GM20000 (cell line): ENCODE data around the gene LPAR1.
"Not testable (repeated sequence)": the region's sequence is repeated elsewhere in the genome, so short reads cannot be mapped to it uniquely, and the experiment has no call there.

Source experiments
- DNase-seq: peaks from one replicate; pipeline ENCODE4 v3.0.0; 2012; ENCODE audit warnings: low spot score
- CTCF ChIP-seq: IDR thresholded peaks from 2 replicates; pipeline ENCODE4 v1.5.1; 2012; ENCODE audit warnings: mild to moderate bottlenecking, control low read depth; ENCODE audit errors: extremely low read depth, missing control alignments

LPAR1 gene

GRCh38 chr9:110876929-110877328 lies 161.3 kb downstream of the LPAR1 start:
- TF ChIP-seq CTCF, result no peak
- DNase-seq, result no peak

- TF ChIP-seq CTCF, result no peak
- peak; percentile 30 for DNase-seq
Measured at GRCh38 chr9:110874963-110875674, 163.2 kb downstream of the LPAR1 start.

GRCh38 chr9:110872920-110873319 lies 165.3 kb downstream of the LPAR1 start:
- no peak for TF ChIP-seq CTCF
- DNase-seq, result no peak

GRCh38 chr9:110871736-110872135 lies 166.5 kb downstream of the LPAR1 start:
- TF ChIP-seq CTCF, result no peak

GRCh38 chr9:110869931-110870330 lies 168.3 kb downstream of the LPAR1 start:
- no peak for DNase-seq
- TF ChIP-seq CTCF, result no peak

More at GRCh38 chr9:110871736-110872135, 166.5 kb downstream of the LPAR1 start:
- no peak for DNase-seq

GRCh38 chr9:110864011-110864410 lies 174.3 kb downstream of the LPAR1 start:
- no peak for DNase-seq
- TF ChIP-seq CTCF, result no peak

GRCh38 chr9:110861370-110862110 lies 176.7 kb downstream of the LPAR1 start:
- DNase-seq, result not testable (repeated sequence)

GRCh38 chr9:110856772-110857171 lies 181.5 kb downstream of the LPAR1 start:
- DNase-seq, result no peak
- no peak for TF ChIP-seq CTCF
